IPS DF 19.7 (cell line): ENCODE results near the gene STIMATE.

Experiments
- DNase-seq: peaks from one replicate; pipeline ENCODE4 v3.0.0-alpha.2; 2013; ENCODE audit warnings: low read depth, low spot score

STIMATE gene

GRCh38 chr3:52841981-52842340, 55.4 kb downstream of the STIMATE start:
- DNase-seq, result no peak

- DNase-seq, result no peak
Measured at GRCh38 chr3:52841211-52841980, 56.0 kb downstream of the STIMATE start.

DNA sequence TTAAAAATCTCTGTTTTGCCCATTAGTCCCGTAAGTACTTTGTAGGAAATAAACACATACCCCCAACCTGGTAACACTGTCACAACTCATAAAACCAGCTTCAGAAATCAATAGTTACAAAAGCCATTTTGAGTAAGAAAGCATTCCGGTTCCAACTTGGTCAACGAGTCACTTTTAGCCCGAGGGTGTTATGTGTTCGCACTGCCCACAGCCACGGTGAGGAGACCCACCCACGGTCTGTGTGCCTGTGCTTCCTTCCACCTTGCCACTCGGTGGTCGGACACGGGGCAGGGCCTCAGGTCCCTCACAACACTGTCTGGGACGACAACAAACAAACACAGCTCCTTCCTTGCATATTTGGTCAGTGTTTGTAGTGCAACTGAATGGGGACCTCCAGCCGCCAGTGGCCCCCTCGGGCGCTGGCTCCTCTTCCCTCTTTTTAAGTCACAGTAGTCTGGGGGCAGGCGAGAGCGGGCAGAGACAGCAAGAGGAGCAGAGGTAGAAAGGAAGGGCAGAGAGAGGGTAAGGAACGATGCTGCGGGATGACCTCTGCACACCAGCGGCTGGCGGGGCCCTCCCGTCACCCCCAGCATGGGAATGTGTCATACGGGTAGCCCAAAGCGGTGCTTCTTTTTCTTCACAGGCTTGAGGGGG, 57.3 kb downstream of the STIMATE start:
- no peak for DNase-seq

- DNase-seq, result no peak
Measured at GRCh38 chr3:52839268-52839575, 58.1 kb downstream of the STIMATE start.

- no peak for DNase-seq
Measured at GRCh38 chr3:52838561-52839267, 58.6 kb downstream of the STIMATE start.

DNA sequence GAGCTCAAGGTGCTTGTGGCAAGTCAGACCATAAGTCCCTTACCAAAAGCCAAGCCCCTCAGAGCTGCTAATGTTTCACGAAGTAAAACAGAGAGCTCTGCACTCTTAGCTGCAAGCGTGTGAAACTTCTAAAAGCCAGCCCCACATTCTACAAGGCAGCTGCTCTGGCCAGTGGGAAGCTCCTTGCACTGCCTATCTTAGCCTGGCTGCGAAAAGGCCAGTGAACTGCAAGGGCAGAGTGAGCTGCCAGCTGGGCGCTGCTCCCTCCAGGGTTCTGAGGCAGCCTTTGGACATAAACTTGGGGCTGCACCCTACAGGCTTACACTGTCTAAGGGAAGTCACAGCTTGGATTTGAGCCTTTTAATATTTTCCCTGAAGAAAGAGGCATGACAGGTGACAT, 60.4 kb downstream of the STIMATE start:
- no peak for DNase-seq

DNA sequence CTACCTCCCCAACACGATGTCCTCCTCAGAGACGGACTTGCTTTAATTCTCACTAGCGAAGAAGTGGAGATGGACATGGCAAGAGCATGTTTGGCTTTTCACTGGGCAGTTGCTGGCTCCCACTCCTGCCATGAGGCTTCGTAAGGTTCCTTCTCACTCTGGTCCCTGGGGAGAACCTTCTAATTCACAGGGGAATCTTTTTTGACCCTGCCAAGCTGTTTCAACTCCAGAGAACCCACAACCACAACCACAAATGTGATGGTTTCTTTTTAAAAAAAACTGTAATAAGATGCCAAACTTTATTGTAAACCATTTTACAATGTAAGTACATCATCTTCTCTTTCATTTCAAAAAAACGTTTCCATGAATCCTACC, 60.9 kb downstream of the STIMATE start:
- no peak for DNase-seq

- no peak for DNase-seq
Measured at GRCh38 chr3:52835766-52836470, 61.4 kb downstream of the STIMATE start.

- DNase-seq, result no peak
Measured at GRCh38 chr3:52834871-52835501, 62.4 kb downstream of the STIMATE start, which contains the start of gene MUSTN1. Gene MUSTN1 (minus strand): TSS chr3:52835019. CDS start chr3:52834948, 71 bp downstream.

DNA sequence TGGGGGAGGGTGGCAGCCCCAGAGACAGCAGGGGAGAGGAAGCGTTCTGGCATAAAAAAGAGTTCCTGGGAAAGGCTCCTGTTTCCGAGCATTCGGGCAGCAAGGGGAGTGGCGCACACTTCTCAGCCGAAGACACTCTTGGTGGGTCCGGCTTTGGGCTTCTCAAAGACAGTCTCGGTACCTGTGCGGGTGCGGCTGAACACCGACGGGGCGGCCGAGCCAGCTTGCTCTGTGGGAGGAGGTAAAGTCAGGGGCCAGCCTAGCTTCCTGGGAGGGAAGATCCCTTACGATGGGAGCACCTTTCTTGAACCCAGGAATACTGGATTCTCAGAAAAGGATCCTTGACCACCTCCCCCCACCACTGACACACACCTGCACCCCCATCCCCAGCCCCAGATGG, 64.1 kb downstream of the STIMATE start:
- no peak for DNase-seq

DNA sequence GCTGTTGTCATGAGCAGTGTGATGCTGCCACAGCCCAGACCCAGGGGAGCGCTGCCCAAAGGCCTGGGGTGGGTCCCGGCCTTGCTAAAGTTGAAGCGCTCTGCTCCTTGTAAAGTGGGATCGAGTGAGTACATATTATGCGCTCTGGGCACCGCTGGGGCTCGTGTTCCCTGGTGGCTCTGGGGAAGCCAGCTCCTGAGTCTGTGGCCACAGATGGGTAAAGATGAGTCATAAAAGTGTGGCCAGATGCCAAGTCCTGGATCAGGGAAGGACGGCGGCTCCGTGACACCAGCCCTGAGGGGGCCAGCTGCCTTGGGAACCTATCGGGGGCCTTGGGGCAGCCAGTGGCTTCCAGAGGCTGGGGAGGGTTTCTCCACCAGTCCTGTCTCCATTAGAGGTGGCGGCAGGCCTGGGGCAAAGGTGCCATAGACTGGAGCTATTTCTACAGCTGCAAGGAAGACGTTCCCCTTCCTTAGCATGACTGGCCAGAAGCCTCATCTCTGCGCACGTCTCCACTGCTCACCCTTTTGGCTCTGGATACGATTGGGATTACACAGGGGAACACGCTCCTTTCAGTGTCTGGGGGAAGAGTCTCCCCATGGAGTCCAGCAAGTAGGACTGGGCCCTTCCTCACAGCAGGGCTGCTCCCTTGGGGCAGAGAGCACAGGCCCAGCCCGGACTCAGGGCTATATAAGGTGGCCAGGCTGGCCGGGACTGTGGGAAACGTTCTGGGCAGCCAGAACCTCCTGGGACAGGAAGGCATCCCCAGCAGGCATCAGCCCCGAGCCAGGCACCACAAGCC, 65.6 kb downstream of the STIMATE start:
- no peak for DNase-seq

DNA sequence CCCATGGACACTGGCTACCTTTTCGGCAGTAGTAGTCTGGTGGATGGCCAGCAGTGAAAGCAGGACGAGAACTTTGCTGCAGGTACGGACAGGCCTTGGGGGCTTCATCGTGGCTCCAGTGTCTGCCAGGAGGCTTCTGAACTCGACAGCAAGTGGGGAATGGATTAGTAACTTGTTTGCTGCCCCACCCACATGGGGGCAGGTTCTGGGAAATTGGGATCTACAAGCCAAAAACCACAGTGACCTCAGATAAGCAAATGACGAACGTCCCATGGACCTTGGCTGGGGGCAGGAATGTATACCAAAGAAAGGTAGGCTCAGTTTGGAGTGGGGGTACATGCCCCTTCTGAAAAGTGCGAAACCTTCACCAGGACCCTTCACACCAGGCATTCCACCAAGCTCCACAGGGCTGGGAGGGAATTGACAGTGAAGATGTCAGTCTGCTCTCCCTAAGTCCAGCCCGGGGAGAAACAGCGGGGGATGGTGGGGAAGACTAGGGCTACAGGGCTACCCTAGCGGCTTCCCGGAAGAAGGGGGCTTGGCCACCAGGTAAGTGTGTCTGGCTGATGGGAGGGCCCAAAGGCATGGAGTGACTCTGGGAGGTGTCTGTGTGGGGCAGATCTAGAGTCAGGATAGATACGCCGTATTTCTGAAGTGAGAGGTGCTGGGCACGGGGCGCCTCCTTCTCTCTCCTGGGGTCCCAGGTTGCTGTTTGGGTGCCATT, 66.7 kb downstream of the STIMATE start, which contains the start of gene ITIH4:
ITIH4 (minus strand) TSS at position 138 of the 724 bp plus-strand sequence; CDS start at position 108, 30 bp downstream.
- DNase-seq, result no peak

DNA sequence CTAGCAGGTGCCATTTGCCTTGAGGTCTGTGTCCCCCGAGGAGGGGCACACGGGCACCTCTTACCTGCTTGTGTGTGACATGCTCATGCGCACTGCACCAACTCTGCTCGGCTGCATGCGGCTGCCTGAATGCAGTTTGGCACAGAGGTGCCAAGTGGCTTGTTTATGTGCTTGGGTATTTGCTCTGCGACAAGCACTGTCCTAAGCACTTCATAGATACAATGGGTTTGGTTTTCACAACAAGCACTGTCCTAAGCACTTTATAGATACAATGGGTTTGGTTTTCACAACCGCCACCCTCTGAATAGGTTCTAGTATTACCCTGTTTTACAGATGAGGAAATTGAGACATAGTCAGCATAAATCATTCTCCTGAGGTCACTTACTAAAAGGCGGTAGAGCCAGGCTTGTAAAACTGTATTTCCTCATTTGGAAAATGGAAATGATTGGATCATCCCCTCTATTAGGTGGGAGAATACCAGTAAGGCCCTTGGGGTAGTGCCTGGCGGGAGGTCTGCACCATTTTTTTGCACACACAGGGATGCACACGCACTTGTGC, 67.4 kb downstream of the STIMATE start:
- no peak for DNase-seq

- no peak for DNase-seq
Measured at GRCh38 chr3:52829482-52829881, 67.9 kb downstream of the STIMATE start.

DNA sequence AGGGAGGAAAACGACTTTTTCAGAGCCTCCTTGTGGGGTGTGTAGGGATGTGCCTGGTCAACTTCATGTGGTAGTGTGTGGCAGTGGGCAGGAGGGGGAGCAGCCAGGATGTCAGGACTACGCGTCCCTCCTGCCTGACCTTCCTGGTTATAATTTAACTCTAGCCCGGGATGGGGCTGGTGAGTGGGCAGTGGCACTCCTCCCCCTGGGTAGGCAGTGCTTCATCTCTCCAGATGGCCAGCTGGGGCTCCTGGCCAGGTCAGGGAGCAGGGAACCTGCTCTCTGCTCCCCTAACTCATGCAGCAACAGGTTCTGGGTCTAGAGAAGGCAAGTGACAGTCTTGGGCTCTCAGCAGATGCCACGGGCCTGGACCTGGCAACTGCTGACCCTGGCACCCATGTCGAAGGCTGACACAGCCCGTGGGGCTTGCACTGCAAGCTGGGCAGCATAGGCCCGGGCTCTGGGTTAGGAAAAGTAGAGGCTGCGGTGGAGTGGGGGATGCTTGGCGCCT, 69.4 kb downstream of the STIMATE start:
- DNase-seq, result no peak

DNA sequence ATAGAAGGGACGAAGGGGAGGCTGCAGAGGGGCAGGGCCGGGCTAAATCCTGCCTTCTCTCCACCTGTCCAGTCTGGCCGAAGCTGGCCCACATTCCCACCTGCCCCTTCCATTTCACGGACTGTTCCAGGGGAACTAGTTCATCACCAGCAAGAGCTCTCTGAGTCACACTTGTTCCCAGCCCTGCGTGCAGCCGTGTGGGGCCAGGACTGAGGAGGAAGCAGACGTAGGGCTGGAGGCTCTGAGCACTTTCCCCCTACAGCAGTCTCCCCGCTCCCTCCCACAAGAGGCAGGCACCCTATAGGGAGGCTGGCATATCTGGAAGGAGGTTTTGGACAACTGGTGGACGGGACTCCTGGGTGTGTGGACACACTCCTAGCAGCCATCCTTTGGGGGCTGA, 69.9 kb downstream of the STIMATE start:
- no peak for DNase-seq

DNA sequence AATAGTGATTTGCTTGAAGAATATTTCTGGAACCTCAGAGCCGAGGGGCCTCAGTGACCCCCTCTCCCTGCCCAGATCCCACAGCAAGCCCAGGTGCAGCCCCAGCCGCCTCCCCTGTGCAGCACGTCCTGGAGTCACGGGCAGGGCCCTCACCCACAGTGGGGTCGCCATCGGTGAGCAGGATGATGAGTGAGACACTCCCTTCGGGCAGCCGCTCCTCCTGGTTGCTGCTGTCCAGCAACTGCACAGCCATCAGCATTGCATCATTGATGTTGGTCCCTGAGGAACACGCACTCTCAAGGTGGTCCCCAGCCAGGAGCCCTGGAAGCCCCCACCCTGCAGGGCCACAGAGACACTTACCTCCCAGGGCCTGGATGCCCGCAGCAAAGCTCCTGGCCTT, 73.3 kb downstream of the STIMATE start:
- DNase-seq, result no peak

- no peak for DNase-seq
Measured at GRCh38 chr3:52822363-52822762, 75.0 kb downstream of the STIMATE start.

DNA sequence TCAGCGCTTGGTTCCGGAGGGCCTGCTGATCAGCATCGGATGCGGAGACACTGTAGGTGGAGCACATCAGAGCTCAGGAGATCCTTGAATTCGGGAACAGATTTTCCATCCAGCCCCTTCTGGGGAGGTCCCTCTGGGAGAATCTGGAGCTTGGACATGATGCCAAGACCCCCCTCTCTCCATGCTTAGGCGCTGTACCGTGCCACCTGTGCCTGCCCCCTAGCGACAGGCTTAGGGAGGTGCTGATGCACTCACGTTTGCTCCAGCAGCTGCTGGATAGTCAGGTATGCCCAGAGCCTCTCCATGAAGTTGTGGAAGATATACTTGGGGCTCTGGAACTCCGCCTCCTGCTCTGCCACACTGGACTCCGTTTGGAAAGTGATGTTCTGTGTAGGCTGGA, 76.6 kb downstream of the STIMATE start:
- DNase-seq, result peak; percentile 38

- DNase-seq, result no peak
Measured at GRCh38 chr3:52819936-52820335, 77.4 kb downstream of the STIMATE start.
